ELR (cell line): Measurements from ENCODE around the gene MOB1A.
"Not testable (repeated sequence)": the region's sequence is repeated elsewhere in the genome, so short reads cannot be mapped to it uniquely, and the experiment has no call there.

Experiments
- DNase-seq: peaks from one replicate; pipeline ENCODE4 v3.0.0-alpha.2; 2015; ENCODE audit warnings: low read depth

MOB1A gene

DNA sequence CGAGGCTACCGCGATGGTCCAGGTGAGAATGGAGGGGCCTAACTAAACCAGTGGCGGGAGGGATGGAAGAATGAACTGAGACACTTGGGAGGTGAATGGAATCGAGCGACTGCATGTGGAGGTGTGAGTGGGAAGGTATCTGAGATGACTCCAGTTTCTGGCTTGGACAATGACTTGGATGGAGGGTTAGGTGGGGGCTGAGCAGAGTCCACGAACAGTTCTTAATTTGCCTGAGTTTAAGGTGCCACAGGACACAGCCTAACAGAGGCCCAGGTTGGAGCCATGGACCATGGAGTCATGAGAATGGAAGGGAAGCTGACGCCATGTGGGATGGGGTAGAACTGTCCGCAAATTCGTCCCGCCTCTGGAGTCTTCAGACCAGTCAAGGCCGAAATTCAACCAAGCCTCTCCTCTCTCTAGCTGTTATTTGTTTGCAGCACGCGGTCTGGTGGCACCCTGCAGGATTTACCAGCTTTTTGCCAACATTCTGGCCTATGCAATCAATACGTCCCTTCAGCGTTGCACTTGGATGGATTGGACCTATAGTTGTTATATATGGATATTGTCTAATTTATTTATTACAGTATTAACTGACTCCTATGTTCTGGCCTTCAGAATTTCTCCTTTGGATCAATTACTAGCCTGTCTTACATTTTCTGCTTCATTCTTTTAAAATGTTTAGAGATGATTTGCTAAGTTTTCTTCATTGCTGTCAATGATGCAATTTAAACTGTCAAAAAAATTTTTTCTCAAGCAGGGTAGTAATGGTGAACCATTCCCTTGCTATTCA lies 30.0 kb downstream of the MOB1A start:
- DNase-seq, result no peak

DNA sequence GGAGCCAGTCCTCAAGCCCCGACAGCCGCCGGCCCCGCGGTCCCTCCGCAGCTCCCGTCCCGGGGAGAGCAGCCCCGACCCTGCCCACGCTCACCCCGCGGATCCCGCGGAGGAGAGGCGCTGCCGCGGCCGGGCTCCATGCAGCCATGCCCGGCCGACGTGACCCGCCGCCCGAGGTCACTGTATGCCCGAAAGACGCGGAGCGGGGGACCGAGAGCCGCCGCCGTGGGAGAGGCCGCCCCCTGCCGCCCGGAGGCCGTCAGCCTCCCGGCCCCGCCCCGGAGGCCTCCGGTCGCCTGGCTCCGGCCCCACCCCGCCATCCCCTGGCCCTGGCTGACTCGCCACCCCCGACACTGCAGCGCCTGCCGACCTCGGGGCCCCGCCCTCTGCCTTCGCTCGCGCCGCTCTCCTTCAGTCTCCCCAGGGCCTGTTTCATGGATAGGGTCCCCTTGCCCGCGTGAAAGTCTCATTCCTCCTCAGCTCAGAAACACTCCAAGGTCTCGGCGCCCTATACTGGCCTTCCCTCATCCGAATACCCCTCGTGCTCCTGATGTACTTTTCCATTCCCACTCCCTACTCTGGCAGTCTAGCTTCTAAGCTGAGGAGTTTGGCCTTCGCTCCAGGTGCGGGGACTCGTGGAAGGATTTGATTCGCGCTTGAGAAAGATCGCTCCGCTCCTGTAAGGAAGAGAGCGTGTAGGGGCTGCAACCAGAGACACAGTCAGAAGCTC lies 30.8 kb downstream of the MOB1A start, which contains the start of gene BOLA3:
BOLA3 (minus strand) TSS at position 186 of the 730 bp plus-strand sequence; CDS start at position 148, 38 bp downstream.
- peak; percentile 90 for DNase-seq

DNA sequence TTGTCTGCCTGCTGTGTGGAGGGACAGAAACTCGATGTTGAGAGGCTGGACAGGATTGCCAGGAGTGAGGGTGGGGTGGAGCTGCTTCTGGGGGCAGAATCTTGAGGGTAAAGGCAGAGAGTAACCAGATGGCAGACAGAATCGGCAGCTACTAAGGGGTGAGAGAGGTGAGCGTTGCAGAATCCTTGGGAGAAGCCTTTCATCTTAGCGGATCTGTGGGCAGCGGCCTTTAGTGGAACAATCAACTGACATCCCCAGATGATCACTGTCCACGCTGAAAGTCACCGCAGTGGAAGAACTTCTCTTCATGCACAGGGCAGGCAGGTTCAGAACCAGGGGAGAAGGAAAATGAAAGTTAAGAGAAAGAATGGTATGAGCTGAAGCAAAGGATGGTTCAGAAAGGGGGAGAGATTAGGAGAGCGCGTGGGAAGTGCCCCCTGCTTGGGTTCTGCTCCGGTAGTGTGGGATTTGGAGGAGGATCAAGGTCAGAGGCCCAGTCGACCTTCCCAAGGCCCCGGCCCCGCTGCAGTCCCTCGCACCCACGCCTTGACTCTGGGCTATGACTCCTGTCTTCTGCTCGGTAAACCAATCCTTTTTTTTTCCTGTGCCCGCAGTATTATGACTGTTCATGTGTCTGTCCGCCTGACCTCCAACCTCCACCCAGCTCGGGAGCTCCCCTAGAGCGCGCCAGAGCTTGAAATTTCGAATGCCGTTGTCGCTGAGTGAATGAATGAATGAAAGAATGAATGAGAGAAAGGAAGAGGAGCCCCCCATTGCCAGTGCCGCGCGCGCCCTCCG lies 31.6 kb downstream of the MOB1A start:
- DNase-seq, result peak; percentile 67

DNA sequence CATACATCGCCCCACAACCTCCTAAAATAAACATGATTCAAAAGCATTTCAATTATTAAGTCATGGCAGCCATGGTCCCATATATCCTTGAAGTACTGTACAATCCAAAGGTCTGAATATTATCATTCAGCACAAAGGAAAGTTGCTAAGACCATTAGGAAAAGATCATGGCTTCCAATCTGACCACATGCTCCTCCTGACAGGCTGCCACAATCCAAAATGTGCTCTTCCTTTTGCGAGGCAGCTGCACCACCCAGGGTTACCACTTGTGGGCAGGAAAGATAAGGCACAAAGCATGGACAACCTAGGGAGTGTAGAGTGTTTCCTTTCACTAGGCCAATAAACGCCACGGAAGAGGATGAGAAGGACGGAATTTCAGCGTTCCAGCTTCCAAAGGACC lies 36.3 kb downstream of the MOB1A start:
- peak; percentile 24 for DNase-seq

DNA sequence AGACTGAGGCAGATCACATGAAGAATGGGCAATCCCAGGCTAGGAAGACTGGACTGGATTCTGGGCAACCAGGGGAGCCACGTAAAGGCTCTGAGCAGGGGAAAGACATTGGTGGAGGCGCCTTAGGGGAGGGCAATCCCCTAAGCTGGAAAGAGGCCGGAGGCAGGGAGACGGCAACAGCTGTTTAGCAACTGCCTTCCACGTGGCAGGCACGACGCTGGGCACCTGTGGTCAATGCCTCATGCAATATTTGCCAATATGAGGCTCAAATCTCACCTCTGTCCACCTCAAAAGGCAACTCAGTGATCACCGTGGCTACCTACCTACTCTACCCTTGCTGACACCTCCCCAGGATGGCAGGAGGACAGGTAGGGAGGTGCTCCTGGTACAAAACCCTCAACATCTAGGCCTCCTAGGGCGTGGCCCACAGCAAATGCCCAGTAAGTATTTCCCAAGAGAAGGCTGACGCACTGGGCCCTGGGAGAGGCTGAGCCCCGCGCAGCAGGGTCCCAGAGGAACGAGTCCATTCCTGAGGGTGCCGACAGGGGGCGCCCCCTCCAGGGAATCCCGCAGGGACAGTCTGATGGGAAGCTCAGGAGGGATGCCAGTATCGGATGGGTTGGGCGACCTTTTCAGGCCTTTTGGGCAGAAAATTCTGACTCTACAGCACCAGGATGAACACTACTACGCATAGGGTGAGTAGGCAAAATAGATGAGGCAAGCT lies 39.9 kb downstream of the MOB1A start:
- no peak for DNase-seq

DNA sequence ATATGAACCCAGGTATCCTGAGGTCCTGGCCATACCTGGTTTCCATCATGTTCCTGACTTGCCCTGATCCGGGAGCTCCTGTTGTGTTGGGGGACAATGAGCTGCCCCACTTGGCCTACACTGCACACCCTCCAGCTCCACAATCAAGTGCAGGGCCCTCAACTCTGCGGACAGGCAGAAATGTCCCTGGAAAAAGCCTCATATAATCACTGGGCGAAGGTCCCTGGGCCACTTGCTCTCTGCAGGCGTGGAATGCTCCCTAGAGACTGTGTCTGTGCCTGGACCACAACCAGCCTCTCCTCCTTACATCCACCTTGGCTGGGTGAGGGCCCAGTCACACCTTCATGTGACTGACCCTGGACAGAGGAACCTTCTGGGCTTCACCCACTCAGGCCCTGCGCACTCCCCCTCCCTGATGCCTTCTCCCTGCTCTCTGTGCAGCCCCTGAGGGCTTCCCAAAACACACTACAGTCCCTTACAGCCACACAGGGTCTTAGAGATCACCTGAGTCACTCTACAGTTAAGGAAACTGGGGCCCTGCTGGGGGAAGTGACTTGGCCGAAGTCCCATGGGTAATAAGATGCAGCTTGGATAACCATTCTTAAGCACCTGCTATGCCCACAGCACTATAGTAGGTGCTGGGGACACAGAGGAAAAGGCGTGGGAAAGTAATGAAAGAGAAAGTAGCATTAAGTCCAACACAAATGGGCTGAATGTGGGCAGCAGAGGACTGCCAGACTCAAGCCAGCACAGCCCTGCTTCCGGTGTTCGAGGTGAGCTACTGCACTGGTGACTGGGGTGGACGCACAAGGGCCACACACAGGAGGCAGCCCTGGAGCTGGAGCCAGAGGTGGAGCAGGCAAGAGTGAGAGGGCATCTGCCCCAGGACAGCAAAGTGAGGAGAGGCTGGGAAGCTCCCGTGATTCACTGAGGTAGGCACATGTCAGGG lies 40.8 kb downstream of the MOB1A start:
- DNase-seq, result no peak

DNA sequence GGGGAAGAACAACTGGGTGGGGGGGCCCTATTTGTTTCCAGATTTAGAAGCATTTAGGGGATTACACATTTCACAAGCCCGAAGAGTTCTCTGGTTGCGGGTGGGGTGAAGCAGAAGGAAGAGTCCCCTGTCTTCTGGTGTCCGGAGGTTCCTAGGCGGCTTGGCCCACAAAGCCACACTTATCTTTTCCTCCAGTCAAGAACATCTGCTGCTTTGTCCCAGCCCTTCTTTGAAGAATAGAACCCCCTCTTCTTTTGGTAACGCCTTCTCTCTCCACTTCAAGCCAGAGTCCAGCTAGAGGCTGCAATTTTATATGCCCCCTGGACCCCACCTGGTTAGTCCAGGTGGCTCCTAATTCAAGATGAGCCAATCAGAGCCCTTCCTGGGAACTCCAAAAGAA lies 46.8 kb downstream of the MOB1A start:
- no peak for DNase-seq

DNA sequence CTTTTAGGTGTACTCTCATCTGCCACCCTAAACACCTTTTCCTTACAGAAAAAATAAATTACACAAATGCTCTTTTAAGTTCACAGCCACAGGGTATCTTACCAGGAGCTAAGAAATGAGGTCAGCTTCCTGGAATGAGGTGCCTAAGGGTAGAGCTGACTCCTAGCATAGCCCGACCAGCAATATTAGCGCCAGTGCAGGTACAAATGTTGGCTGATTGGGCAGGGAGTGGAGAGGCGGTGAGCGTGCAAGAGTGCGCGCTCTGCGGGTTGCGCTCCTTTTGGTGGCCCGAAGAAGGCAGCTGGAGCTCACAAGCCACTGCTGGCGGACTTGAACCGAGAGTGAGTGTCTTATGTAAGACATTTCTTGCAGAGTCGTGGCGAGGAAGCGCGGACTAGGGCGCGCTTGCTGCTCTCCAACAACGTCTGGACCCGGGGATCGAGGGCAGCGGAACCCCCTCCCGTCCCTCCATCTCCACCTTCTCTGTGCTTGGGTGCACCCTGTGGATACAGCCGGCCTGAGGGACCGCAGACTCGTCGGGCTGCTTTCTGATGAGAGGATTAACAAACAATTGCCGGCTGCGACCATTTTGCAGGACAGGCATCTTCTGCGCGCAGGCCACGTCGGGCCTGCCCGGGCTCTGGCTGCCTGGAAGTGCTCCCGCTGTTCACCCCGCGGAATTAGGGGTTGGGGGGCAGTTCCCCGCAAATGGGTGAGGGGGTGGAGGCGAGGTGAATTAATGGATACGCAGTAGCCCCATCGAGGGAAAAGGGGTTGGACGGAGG lies 48.3 kb downstream of the MOB1A start:
- peak; percentile 68 for DNase-seq

DNA sequence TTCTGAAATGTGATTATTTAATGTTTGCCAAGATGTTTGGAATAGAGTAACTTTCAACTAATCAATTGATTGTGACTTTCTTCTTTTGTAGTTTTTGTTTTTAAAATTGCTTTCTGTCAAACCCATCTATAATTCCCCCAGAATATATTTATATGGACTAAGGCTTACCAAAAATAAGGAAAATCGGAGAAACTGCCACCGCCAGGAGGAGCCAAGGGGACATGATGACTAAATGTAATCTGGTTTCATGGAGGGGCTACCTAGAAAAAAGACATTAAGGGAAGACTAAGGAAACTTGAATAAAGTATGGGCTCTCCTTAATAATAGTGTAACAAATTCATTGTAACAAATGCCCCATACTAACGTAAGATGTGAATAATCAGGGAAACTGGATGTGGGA lies 50.5 kb downstream of the MOB1A start:
- peak; percentile 29 for DNase-seq

DNA sequence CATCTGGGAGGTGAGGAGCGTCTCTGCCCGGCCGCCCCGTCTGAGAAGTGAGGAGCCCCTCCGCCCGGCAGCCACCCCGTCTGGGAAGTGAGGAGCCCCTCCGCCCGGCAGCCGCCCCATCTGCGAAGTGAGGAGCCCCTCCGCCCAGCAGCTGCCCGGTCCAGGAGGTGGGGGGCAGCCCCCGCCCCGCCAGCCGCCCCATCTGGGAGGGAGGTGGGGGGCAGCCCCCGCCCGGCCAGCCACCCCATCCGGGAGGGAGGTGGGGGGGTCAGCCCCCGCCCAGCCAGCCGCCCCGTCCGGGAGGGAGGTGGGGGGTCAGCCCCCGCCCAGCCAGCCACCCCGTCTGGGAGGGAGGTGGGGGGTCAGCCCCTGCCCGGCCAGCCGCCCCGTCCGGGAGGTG lies 54.7 kb downstream of the MOB1A start:
- not testable (repeated sequence) for DNase-seq

DNA sequence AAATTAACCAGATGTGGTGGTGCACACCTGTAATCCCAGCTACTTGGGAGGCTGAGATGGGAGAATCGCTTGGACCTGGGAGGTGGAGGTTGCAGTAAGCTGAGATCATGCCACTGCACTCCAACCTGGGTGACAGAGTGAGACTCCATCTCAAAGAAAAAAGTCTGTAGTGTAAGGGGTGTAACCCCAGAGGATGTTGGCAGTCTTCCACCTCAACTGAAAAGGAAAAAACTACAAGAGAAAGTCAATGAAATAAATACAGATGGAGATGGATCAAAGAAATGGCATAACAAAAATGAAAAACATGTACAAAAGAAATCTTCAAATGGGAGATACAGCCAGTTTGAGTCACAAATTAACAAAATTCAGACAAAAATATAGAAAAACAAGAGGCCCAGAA lies 56.8 kb downstream of the MOB1A start:
- not testable (repeated sequence) for DNase-seq

DNA sequence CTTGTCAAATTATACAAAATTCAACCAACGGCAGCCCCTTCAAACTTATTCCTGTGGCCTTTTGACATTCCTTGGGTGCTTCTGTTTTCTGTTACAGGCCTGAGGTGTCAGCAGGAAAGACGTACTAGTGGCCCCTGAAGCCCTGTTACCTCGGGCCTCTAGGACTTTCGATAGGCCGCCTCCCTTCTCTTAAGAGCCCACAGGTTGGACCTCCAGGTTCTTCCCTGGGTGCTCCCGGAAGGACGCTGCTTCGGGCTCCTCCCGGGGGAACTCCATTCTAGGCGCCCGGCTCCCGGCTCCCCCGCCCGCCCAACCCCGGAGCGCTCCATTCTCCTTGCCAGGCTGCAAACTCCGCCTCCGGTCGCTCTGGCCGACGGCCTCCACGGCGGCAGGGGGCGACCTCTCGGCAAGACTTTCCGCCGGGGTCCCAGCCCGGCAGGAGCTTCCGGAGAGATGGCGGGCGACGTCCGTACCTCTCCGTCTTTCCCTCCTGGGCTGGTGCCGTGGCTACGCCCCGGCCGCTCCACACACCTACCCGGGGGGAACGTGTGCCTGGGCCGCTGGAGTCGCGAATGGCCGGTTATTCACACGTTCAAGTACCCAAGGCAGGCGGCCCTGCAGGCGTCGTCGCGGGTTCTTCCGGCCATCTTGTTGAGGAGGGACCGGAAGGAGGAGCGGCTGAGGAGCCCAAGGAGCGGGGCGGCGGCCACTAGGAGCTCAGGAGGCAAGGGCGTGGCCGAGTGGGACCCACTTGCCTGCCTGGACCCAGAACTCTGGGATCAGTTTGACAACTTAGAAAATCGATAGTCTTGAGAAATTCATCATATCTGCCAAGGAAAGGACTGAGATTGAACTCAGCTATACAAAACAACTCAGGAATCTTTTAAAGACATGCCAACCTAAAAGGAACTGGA lies 58.5 kb downstream of the MOB1A start:
- peak; percentile 76 for DNase-seq

DNA sequence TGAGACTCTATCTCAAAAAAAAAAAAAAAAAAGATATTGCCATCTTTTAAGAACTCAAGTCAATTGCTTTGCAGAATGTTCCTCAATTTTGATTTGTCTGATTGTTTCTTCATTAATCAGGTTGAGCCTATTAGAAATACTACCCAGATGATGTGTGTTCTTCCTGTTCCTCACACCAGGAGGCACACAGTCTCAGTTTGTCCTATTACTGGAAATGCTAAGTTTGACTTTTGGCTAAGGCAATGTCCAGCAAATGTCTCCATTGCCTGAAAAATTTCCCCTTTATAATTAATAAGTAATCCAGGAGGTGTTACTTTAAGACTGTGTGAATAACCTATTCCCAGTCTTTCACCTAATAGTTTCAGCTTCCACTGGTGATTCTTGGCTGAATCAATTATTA lies 59.3 kb downstream of the MOB1A start:
- DNase-seq, result peak; percentile 32

DNA sequence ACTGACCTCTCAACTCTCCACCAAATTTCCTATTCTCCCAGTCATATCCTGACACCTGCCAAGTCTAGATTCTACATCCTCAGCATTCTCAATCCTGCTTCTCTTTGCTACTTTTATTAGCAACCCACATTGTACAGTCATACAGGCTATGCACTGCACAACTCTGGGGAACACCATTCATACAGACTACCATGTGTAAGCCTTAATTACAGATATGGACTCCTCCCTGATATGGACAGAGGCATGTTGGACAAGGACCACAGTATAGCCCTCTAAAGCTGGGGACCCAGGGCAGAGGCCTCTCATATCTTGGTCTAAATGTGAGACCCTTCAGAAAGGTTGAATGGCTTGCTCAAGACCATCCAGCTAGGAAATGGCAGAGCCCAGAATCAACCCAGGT lies 67.3 kb downstream of the MOB1A start:
- no peak for DNase-seq

DNA sequence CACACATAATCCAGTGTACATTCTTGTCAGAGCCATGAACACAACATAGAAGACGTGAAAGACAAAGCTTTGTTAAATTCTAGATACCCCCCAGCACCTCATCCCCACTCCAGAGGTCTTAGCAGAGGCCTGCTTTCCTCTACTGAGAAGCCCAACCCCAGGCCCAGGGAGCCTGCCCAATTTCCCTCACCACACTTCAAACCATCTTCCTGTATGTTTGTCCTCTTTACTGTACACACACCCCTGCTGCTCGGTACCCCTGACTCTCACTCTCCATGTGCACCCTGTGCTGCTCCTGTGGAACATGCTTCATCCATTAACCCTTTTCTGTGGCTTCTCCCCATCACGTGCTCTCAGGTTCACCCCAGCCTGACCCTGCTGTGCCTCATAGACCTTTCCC lies 68.1 kb downstream of the MOB1A start:
- DNase-seq, result no peak

DNA sequence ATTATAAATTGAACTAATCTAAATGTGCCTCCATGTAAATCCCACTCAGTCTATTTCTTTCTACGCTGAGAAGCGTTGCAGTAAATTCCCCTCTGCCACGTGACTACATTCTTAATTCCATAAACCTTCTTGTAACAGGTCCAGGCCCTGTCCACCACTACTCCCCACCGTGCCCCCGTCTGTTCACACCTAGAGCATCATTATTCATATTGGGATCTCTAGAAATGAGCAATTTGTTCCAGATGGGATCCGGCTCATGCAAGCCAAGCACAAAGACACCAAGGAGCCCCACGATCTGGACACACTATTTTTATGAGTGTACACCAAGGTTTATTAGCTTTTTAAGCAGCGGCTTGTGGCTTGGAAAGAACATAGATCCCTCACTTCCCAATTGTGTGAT lies 69.1 kb downstream of the MOB1A start:
- no peak for DNase-seq

DNA sequence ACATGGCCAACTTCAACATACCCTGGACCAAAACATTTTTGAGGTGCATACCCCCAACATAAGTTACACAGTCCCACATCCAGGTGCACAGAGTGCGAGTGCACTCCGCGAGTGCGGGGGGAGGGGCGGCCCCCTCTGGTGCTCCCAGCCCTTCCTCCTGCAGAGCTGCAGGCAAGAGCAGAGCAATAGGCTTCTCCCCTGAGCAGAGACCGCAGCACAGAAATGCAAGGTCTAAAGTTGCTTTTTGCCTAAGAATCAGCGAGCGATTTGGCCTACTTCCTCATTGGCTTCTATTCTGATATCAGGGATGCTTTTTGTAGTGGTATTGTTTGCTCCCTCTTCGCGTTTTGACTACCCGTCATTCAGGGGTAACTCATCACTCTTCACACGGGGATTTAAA lies 71.6 kb downstream of the MOB1A start:
- DNase-seq, result no peak

DNA sequence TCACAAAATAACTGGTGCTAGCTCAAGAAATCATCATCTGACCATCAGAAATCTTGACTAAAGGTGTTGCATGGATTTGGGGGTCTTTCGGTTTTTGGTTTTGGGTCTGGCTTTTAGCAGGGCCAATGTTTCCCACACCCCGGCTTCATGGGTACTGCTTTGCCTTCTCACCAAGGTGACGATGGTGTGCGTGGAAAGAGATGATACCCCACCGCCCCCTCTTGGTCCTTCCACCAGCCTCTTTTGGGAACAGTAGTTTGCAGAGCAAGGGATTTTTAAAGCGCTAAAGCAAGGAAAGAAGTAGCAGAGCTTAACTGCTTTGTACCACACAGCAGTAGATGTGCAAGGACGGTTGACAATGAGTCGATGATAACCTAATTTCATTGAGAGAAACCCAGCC lies 73.3 kb downstream of the MOB1A start:
- no peak for DNase-seq

DNA sequence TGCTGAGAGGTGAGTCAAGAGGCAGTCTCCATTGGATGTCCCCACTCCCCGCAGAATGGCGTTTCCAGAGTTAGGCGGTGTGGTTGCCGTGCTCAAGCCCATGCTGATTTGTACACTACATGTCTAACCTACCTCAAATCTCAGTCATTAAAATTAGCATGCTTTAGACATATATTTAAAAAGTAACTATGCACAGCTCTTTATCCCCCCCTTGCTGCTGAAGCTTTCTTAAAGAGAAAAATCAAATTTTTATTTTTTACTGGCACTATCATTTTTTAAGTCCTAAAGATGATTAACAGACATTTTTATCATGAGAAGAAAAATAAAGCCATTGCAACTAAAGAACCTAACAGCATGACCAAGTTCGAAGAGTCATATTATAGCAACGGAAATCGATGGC lies 73.8 kb downstream of the MOB1A start:
- DNase-seq, result peak; percentile 11
